Fibroblast of gingiva (primary cell): ENCODE results near the gene TTF2.
A peak's percentile ranks its signal among the peaks of the same experiment; 100 is the strongest.
"Not testable (repeated sequence)": the region's sequence is repeated elsewhere in the genome, so short reads cannot be mapped to it uniquely, and the experiment has no call there.

Experiments
- DNase-seq: peaks from one replicate; pipeline ENCODE4 v3.0.0-alpha.2; 2011; ENCODE audit warnings: low read depth

TTF2 gene

GRCh38 chr1:117121589-117122329, 61.6 kb downstream of the TTF2 start, which contains the start of gene TRIM45:
TSS of gene TRIM45 (minus strand) at chr1:117121749. CDS start at chr1:117121201, 548 bp downstream.
- peak; percentile 96 for DNase-seq

GRCh38 chr1:117122330-117123025, 62.4 kb downstream of the TTF2 start:
- no peak for DNase-seq

GRCh38 chr1:117123274-117123673, 63.1 kb downstream of the TTF2 start:
- no peak for DNase-seq

- DNase-seq, result no peak
These were observed 64.5 kb downstream of the TTF2 start for GRCh38 chr1:117124661-117125060.

DNA sequence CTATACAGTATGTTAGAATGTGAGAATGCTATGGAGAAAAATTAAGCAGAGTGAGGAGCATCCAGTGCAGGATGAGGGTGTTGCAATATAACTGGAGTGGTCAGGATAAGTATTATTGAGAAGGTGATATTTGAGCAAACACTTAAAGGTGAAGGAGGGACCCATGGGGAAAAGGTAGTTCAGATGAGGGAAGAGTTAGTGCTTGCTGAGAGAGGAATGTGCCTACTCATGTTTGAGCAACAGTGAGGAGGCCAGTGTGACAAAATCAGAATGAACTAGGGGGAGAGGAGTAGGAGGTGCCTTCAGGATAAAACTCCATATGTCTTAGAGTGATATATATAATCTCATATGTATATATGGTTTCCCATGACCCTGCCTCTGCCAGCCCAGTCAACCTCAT, 67.7 kb downstream of the TTF2 start:
- no peak for DNase-seq

DNA sequence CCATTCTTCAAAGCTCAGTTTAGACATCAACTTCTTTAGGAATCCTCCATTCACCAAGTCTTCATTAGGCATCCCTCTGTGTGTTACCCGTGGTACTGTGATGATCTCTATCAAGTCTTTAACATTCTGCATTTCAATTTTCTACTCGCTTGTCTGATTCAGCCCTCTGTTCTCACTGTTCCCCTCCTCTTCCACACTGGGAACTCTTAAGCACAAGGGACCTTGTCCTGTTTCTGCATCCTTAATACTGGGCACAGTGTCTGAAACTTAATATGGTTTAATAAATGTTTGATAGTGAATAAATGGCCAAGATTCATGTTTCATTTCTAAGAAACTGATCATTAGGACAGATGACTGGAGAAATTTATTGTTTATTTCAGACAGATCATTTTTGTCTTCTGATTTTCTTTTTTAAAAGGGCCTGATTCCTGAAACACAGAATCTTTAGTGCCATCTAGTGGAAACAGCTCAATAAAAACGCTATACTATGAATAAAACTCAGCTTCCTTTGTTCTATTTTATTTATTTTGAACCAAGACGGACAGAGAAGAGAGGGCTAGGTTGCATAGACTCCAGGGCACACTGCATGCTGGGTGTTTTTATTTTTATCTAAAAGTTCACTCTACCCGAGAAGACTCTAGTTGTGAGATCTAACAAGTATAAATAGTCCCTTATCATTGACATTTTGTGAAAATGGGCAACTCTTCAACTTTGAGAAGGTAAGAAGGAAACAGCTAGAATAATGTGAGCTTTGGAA, 68.4 kb downstream of the TTF2 start:
- DNase-seq, result peak; percentile 46

DNA sequence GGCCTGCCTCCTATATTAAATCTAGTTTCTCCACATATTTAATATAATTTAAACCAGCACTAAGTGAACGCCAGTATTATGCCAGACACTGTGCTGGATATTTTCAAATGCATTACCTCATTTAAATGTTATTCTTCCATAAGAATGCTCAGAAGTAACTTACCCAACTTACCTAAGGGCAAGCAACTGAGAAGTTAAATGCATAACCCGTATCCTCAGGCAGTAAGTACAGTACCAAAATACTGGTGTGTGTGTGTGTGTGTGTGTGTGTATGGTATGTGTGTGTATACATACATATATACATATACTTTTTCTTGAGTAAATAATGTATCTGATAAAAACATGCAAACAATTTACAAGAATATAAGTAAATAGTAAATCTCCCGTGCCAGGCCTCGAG, 70.4 kb downstream of the TTF2 start:
- no peak for DNase-seq

DNA sequence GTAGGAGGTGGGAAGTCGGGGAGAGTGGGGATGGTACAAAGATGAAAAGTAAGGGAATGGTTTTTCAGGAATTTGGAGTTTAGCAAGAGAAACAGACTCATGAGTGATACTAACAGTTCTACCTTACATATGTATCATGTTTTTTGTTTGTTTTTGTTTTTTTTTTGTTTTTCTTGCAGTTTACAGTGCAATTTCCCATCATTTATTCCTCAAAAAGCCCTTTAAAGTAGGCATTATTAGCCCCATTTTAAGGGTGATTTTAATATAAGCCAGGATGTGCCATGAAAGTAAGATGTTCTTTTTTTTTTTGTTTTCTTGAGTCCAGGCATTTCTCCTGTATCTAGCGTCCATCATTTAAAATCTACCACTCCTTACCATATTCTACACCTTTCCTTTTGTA, 75.2 kb downstream of the TTF2 start:
- DNase-seq, result no peak

DNA sequence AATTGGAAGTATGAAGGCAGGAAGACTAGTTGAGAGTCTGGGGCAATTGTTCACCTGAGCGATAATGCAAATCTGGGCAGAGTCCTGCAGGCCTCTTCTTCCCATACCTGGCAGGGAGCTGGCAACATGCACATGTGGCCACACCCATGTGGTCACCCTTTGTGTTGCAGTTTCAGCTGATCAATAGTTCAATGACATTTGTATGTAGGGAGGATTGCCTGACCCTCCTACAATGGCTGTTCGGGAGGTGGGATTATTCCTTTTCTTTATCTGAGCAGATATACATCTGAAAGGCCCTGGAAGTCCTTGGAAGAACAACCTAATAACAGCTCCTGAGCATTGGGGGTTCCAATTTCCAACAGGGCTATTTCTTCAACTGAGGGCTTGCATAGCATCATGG, 76.6 kb downstream of the TTF2 start:
- no peak for DNase-seq

DNA sequence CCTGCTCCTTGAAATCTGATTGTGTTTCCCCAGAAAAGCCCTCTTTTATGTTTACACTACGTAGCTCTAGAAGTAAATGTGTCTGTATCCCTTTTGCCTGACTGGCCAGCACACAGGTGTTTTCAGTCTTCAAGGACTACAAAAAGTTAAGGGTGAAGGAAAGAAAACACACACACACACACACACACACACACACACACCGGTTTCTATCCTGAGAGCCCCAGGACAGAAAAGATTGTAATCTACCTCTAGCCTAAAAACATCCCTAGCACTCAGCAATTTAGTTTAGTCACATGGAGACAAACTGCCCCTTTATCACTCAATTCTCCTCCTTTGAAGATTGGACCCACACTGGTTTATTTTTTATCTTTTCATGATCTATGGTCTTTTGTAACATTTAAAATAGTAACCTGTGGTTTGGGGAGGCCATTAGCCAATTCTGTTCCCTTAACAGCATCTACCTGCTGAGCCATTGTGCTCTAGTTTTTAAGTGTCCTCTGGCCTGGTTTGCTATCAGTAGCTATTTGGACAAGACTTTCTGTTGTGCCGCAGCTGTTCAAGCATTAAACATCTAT, 77.2 kb downstream of the TTF2 start:
- DNase-seq, result no peak

GRCh38 chr1:117138106-117138505, 78.0 kb downstream of the TTF2 start:
- no peak for DNase-seq

GRCh38 chr1:117138561-117138960, 78.4 kb downstream of the TTF2 start:
- no peak for DNase-seq

- DNase-seq, result no peak
These were observed 82.1 kb downstream of the TTF2 start for GRCh38 chr1:117142200-117142599.

DNA sequence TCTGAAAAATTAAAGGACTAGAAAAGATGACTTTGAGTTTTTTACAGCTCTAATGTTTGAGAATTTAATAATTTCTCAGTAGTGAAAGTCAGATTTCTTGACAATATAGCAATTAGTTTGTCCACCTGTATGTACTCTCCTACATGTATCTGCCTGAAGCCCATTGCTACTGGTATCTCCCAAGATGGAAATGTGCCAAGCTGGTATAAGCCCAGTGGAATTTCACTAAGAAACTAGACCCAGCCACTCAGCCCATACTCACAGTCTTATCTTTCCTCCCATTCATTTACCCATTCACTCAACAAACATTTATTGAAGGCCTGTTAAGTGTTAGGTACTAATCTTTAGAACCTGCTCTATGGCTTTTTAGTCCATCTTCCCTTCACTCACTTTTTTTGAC, 83.0 kb downstream of the TTF2 start:
- DNase-seq, result no peak

DNA sequence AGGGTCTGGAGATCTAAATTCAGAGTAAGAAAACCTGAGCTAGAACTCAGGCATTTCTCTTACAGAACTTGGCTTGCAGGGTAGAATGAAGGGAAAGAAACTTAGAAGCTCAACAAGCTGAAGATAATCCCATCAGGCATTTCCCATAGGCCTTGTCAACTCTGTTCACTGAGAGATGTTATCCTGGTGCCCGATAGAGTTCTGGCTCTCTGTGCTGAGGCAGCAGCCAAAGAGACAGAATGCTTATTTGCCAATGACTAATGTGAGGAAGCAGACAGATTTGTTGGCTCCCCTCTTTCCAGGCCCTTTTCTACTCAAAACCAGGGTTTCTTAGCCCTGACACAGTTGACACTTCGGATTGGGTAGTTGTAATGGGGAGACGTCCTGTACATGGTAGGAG, 83.7 kb downstream of the TTF2 start:
- no peak for DNase-seq

- no peak for DNase-seq
These were observed 85.9 kb downstream of the TTF2 start for GRCh38 chr1:117146072-117146471.

DNA sequence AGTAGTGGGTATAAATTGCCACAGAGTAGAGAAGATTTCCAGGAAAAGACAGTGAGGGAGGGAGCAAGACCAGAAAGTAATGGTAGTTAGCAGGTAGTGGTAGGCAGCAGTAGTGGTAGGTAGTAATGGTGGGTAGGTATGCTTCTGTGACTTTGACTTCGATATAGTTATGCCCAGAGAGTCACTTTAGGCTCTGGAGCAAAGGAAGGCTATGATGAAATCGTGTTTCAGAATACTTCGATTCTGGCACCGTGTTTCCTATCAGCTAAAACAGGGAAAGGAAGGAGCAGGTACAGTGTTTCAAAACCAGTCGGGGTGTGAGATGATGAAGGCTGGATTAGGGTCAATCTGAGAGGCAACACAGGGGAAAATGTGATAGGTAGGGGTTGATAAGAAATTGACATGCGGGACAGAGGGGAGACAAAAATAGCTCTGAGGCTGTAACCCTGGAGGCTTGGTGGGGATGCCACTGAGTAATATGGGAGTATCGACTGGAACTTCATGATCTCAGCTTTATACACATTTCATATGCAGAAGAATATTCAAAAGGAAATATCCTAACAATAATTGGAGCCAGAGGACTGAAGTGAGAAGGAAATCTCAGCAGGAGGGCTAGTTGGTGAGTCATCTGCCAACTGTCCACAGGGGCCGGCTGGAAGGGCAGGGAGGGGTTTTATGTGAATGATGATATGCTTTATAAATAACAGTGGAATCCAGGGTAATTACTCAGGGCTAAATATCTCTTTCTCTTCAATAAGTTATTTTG, 86.6 kb downstream of the TTF2 start:
- peak; percentile 93 for DNase-seq

- no peak for DNase-seq
These were observed 87.3 kb downstream of the TTF2 start for GRCh38 chr1:117147341-117147831.

- DNase-seq, result peak; percentile 88
These were observed 87.9 kb downstream of the TTF2 start for GRCh38 chr1:117147856-117148588.

- peak; percentile 68 for DNase-seq
These were observed 90.2 kb downstream of the TTF2 start for GRCh38 chr1:117150316-117150715.

GRCh38 chr1:117151305-117151704, 91.2 kb downstream of the TTF2 start:
- DNase-seq, result not testable (repeated sequence)
